ENCODE measurements around the gene NPTX2. TPM values are rescaled to one million over a fixed set of nuclear protein-coding genes. Genes with fewer than 3 reads are reported as not detected.

NPTX2 gene
- total and polyA plus RNA-seq, 10 of the 15 experiments (the other 5 are each of a cell fraction or from before 2014, with no cell fraction given) = 0.04 TPM; not detected in 9

GRCh38 chr7:98629001-98629431 is 11.9 kb downstream of the NPTX2 start:
- no peak overlapping the region for H3K4me2 ChIP-seq (ENCODE audit: control insufficient read depth, insufficient read depth)
- ChIA-PET CTCF (interaction anchor here (0.6 kb wide), 1 partner anchor 22 kb away, joined by 3 read pairs; no protein-coding TSS in a partner anchor), POLR2A (no interaction called here), SMC1A (ENCODE audit: uncharacterized antibody, unreplicated experiment) (no interaction called here), RAD21 (ENCODE audit: unreplicated experiment) (interaction anchor here (1.3 kb wide), 1 partner anchor 13 kb away, joined by 3 read pairs; no protein-coding TSS in a partner anchor)
- DNase-seq (ENCODE audit: low read depth, low spot score) = no peak
- in situ Hi-C loops (cut with MboI) = no loop called here
- no peak for FAIRE-seq
- TF ChIP-seq EP300 (IDR thresholded peaks at IDR 0.05; ENCODE audit: borderline replicate concordance in 1 of 2, control insufficient read depth in 1 of 2, low read depth in 2 of 2, low read length in 2 of 2) (no peak), RB1 (IDR thresholded peaks at IDR 0.05; ENCODE audit: borderline replicate concordance) (no peak), CEBPB (IDR thresholded peaks at IDR 0.05; ENCODE audit: borderline replicate concordance in 1 of 2, low read depth in 2 of 2, low read length in 2 of 2) (no peak), RBBP5 (conservative IDR thresholded peaks at IDR 0.05) (no peak), SRF (IDR thresholded peaks at IDR 0.05; ENCODE audit: low read depth in 2 of 2, low read length in 2 of 2) (no peak), LARP7 (IDR thresholded peaks at IDR 0.05) (no peak), ZBED1 (IDR thresholded peaks at IDR 0.05; ENCODE audit: borderline replicate concordance) (no peak), NBN (IDR thresholded peaks at IDR 0.05) (no peak), USF2 (IDR thresholded peaks at IDR 0.05; ENCODE audit: borderline replicate concordance, low read depth, low read length) (no peak), MXI1 (IDR thresholded peaks at IDR 0.05; ENCODE audit: low read depth, low read length) (no peak), CREB1 (IDR thresholded peaks at IDR 0.05; ENCODE audit: low read depth) (no peak), CBFB (IDR thresholded peaks at IDR 0.05; ENCODE audit: low read depth) (no peak), MLLT1 (IDR thresholded peaks at IDR 0.05) (no peak), JUNB (IDR thresholded peaks at IDR 0.05) (no peak)
- 2% methylated on average over 13 of the region's 13 CpGs for WGBS (ENCODE audit: insufficient coverage, insufficient replicate concordance, low lambda C conversion rate, missing lambda C conversion rate)
- no peak overlapping the region for H3K9ac ChIP-seq (ENCODE audit: control insufficient read depth, insufficient read depth, low read length)
- H3K27ac ChIP-seq (ENCODE audit: control insufficient read depth, insufficient read depth) = no peak overlapping the region
- no peaks in the 10 kb centered on the region for H4K20me1 ChIP-seq (ENCODE audit: control insufficient read depth, insufficient read depth)
- no peak overlapping the region for H2AFZ ChIP-seq (ENCODE audit: control insufficient read depth, low read depth, low read length)
- H3K79me2 ChIP-seq (ENCODE audit: control insufficient read depth, insufficient read depth, low read length) = no peaks in the 10 kb centered on the region
- no peaks in the 10 kb centered on the region; the same call in 2 of the 3 replicates for H3K9me3 ChIP-seq (replicated peaks; ENCODE audit: control insufficient read depth, insufficient read depth, low read length)
- ATAC-seq = no peak
- no peaks in the 10 kb centered on the region; a peak in 2 of 4 replicates for H3K27me3 ChIP-seq (replicated peaks in 1 of 2; ENCODE audit: control insufficient read depth in 2 of 2, insufficient read depth in 2 of 2, low read length in 1 of 2)
- intact Hi-C loops (cut with micrococcal nuclease; ENCODE audit: unreplicated experiment) = no loop called here
- no peaks in the 10 kb centered on the region for H3K4me1 ChIP-seq (ENCODE audit: control insufficient read depth, insufficient read depth, low read length)
- no peaks in the 10 kb centered on the region for H3K36me3 ChIP-seq (ENCODE audit: control insufficient read depth in 2 of 2, insufficient read depth in 2 of 2, low read length in 1 of 2)
- H3K4me3 ChIP-seq = no peak overlapping the region
- BruUV-seq (replicated peaks) = no TSS peak
